NT2/D1 (cell line): ENCODE results near the gene SORT1.

Source experiments
- SUZ12 ChIP-seq: IDR thresholded peaks from 2 replicates; pipeline ENCODE4 v1.6.1; 2011; ENCODE audit not compliant: insufficient read length, insufficient read depth; ENCODE audit errors: extremely low read depth
- YY1 ChIP-seq: IDR thresholded peaks from 2 replicates; pipeline ENCODE4 v1.6.1; 2011; ENCODE audit not compliant: insufficient read length, insufficient read depth

- TF ChIP-seq SUZ12 = no peak
- TF ChIP-seq YY1 = no peak
These were observed 45.8 kb upstream of the SORT1 start for GRCh38 chr1:109443476-109443875.
